Keratinocyte (primary cell): ENCODE results near the gene ANKFY1. TPM values are rescaled to one million over a fixed set of nuclear protein-coding genes. Genes with fewer than 3 reads are reported as not detected.

Experiments used
- DNase-seq: peaks from one replicate; pipeline ENCODE4 v3.0.0-alpha.2; 2011; ENCODE audit warnings: low read depth, missing footprints, low spot score
- FAIRE-seq: peaks from 2 replicates; lab custom pipeline; 2011; peaks lifted over from hg19 to GRCh38; lab: Jason Lieb, UNC
- H2AFZ ChIP-seq: 2 replicates; pipeline ENCODE4 v1.6.0; 2012; ENCODE audit warnings: low read length, control low read depth, inconsistent platforms; ENCODE audit not compliant: control insufficient read depth
- H3K27ac ChIP-seq: 2 replicates; pipeline ENCODE4 v1.5.1; 2011; ENCODE audit warnings: low read length; ENCODE audit not compliant: control insufficient read depth, insufficient read depth
- H3K27me3 ChIP-seq: 3 replicates; pipeline ENCODE4 v1.6.0; 2011; ENCODE audit warnings: low read length; ENCODE audit not compliant: control insufficient read depth, insufficient read depth; ENCODE audit errors: extremely low read depth
- H3K36me3 ChIP-seq, 2 experiments: 2 replicates in 1 of 2; 3 replicates in 1 of 2; pipeline ENCODE4 v1.5.1; 2011; ENCODE audit warnings: low read length in 2 of 2, mild to moderate bottlenecking in 1 of 2; ENCODE audit not compliant: control insufficient read depth in 2 of 2, insufficient read depth in 2 of 2; ENCODE audit errors: extremely low read depth in 1 of 2
- H3K4me1 ChIP-seq: 3 replicates; pipeline ENCODE4 v1.5.1; 2011; ENCODE audit warnings: low read length; ENCODE audit not compliant: control insufficient read depth, insufficient read depth; ENCODE audit errors: extremely low read depth
- H3K4me2 ChIP-seq: 3 replicates; pipeline ENCODE4 v1.6.0; 2011; ENCODE audit warnings: low read depth, low read length; ENCODE audit not compliant: control insufficient read depth, insufficient read depth; ENCODE audit errors: extremely low read depth
- H3K4me3 ChIP-seq, 3 experiments: fragments of 200-600 bp in 1 of 3; sonication (generic) in 1 of 3; 2 replicates in 2 of 3; 3 replicates in 1 of 3; pipeline ENCODE4 v1.5.1; 2011 to 2016; ENCODE audit warnings: low read length in 3 of 3, mild to moderate bottlenecking in 3 of 3, control low read depth in 2 of 3, inconsistent platforms in 1 of 3, low read depth in 1 of 3, mixed read lengths in 1 of 3, mixed run types in 1 of 3, moderate library complexity in 1 of 3; ENCODE audit not compliant: control insufficient read depth in 2 of 3, insufficient read depth in 2 of 3; ENCODE audit errors: extremely low read depth in 1 of 3
- H3K79me2 ChIP-seq: 2 replicates; pipeline ENCODE4 v1.6.0; 2012; ENCODE audit warnings: low read length; ENCODE audit not compliant: control insufficient read depth, insufficient read depth
- H3K9ac ChIP-seq: 3 replicates; pipeline ENCODE4 v1.6.0; 2011; ENCODE audit warnings: low read length; ENCODE audit not compliant: control insufficient read depth, insufficient read depth; ENCODE audit errors: extremely low read depth
- H3K9me1 ChIP-seq: 3 replicates; pipeline ENCODE4 v1.6.0; 2011; ENCODE audit warnings: low read length; ENCODE audit not compliant: control insufficient read depth, insufficient read depth; ENCODE audit errors: extremely low read depth
- H3K9me3 ChIP-seq: 2 replicates; pipeline ENCODE4 v1.5.1; 2012; ENCODE audit warnings: low read depth, low read length; ENCODE audit not compliant: control insufficient read depth
- H4K20me1 ChIP-seq: 3 replicates; pipeline ENCODE4 v1.6.0; 2011; ENCODE audit warnings: low read length; ENCODE audit not compliant: control insufficient read depth, insufficient read depth; ENCODE audit errors: extremely low read depth
- CTCF ChIP-seq, 3 experiments: IDR thresholded peaks in 1 of 3; conservative IDR thresholded peaks in 1 of 3; optimal IDR thresholded peaks in 1 of 3; 2 replicates in 2 of 3; 3 replicates in 1 of 3; pipeline versions ENCODE3 to v1.5.1; 2011; ENCODE audit warnings: low read length in 3 of 3, mild to moderate bottlenecking in 3 of 3, moderate library complexity in 2 of 3, control low read depth in 1 of 3, inconsistent platforms in 1 of 3; ENCODE audit not compliant: insufficient read depth in 2 of 3; ENCODE audit errors: extremely low read depth in 1 of 3
- EZH2 ChIP-seq: IDR thresholded peaks from one replicate; pipeline ENCODE4 v1.6.1; 2012; ENCODE audit warnings: inconsistent platforms, mild to moderate bottlenecking, low read length, moderate library complexity
- dilution Hi-C: fragments of 300-500 bp; cut with MboI; formaldehyde crosslinking; loops from one replicate; pipeline ENCODE4 v1.7.0; 2020; ENCODE audit warnings: low sequenced_read_pairs; ENCODE audit not compliant: extremely low pct_ligation_motif_present
- polyA plus RNA-seq, 5 experiments: library from polyadenylated mRNA; depleted of rRNA in 3 of 5; stranded (reverse) in 3 of 5; stranded (forward) in 1 of 5; unstranded in 1 of 5; fragments of >200 nt; gene quantifications; 1 replicate in 1 of 5; 2 replicates in 3 of 5; 3 replicates in 1 of 5; pipeline versions ENCODE4 v1.2.1 to v1.2.3, GENCODE V29; 2011 to 2012; ENCODE audit warnings: missing spikeins in 2 of 5, low read depth in 1 of 5, low replicate concordance in 1 of 5

Gene ANKFY1
- polyA plus RNA-seq, 1 donor (not counting 4 experiments of a cell fraction or from before 2014, with no cell fraction given), result 27.0 TPM

GRCh38 chr17:4310354-4311060 is 46.7 kb upstream of the ANKFY1 start:
- Histone ChIP-seq H3K27me3 (no peaks in the 10 kb centered on the region), H3K9me1 (peaks cover 2% of the 10 kb centered on the region), H2AFZ (no peak overlapping the region), H3K4me2 (no peak overlapping the region), H3K4me3 (no peak overlapping the region), H3K27ac (no peak overlapping the region), H4K20me1 (peaks cover 12% of the 10 kb centered on the region), H3K9ac (no peak overlapping the region), H3K36me3 (peaks cover 2 to 4% of the 10 kb centered on the region in 2 experiments), H3K79me2 (peaks cover 88% of the 10 kb centered on the region), H3K9me3 (no peaks in the 10 kb centered on the region), H3K4me1 (peaks cover 25% of the 10 kb centered on the region)
- FAIRE-seq (no peak), DNase-seq (no peak)
- no peak for TF ChIP-seq EZH2
- TF ChIP-seq CTCF (optimal IDR thresholded peaks at IDR 0.05 in 1 of 3, IDR thresholded peaks at IDR 0.05 in 1 of 3, conservative IDR thresholded peaks at IDR 0.05 in 1 of 3; ENCODE audit: extremely low read depth in 1 of 3, insufficient read depth in 2 of 3, low read length in 3 of 3), result no peak
- dilution Hi-C loops, result loop anchor here (25.0 kb wide), 1 partner anchor 102 kb away; no protein-coding TSS in a partner anchor

- no peak overlapping the region for H3K4me2 ChIP-seq
- H2AFZ ChIP-seq, result no peak overlapping the region
- H3K4me1 ChIP-seq, result peaks cover 21% of the 10 kb centered on the region
- peaks cover 3 to 4% of the 10 kb centered on the region in 2 experiments for H3K36me3 ChIP-seq
- dilution Hi-C loops, result loop anchor here (25.0 kb wide), 1 partner anchor 102 kb away; no protein-coding TSS in a partner anchor
- H3K27me3 ChIP-seq, result no peaks in the 10 kb centered on the region
- no peak overlapping the region for H3K27ac ChIP-seq
- DNase-seq, result no peak
- FAIRE-seq, result no peak
- H3K4me3 ChIP-seq, result no peak overlapping the region
- H3K79me2 ChIP-seq, result peaks cover 87% of the 10 kb centered on the region
- H3K9me3 ChIP-seq, result no peaks in the 10 kb centered on the region
- peaks cover 2% of the 10 kb centered on the region for H3K9me1 ChIP-seq
- TF ChIP-seq CTCF (optimal IDR thresholded peaks at IDR 0.05 in 1 of 3, IDR thresholded peaks at IDR 0.05 in 1 of 3, conservative IDR thresholded peaks at IDR 0.05 in 1 of 3; ENCODE audit: extremely low read depth in 1 of 3, insufficient read depth in 2 of 3, low read length in 3 of 3), result no peak
- peaks cover 12% of the 10 kb centered on the region for H4K20me1 ChIP-seq
- no peak overlapping the region for H3K9ac ChIP-seq
These were observed 46.1 kb upstream of the ANKFY1 start for GRCh38 chr17:4309897-4310296.
